Activated T-cell treated with anti-CD3 and anti-CD28 coated beads, Interleukin-2, amount 50 U/mL, for 48 hours (primary cell): Measurements from ENCODE around the gene SMPD2.
"Not testable (repeated sequence)": the region's sequence is repeated elsewhere in the genome, so short reads cannot be mapped to it uniquely, and the experiment has no call there.

Source experiments
- DNase-seq, 2 experiments: peaks; one replicate each; pipeline ENCODE4 v3.0.0-alpha.2; 2020

The SMPD2 gene

GRCh38 chr6:109447878-109448555 lies 7.5 kb downstream of the SMPD2 start:
- DNase-seq: no peak

- DNase-seq: no peak
These were observed 8.1 kb downstream of the SMPD2 start for GRCh38 chr6:109448615-109449014.

GRCh38 chr6:109449064-109449794 lies 8.7 kb downstream of the SMPD2 start:
- no peak for DNase-seq

- DNase-seq: peak in 1 of 2 experiments; percentile 33
These were observed 9.5 kb downstream of the SMPD2 start for GRCh38 chr6:109449795-109450673.

- DNase-seq: no peak
These were observed 10.3 kb downstream of the SMPD2 start for GRCh38 chr6:109450801-109451200.

- DNase-seq: no peak
These were observed 10.9 kb downstream of the SMPD2 start for GRCh38 chr6:109451376-109451775.

GRCh38 chr6:109452181-109452580 lies 11.7 kb downstream of the SMPD2 start:
- DNase-seq: no peak

- DNase-seq: no peak
These were observed 12.6 kb downstream of the SMPD2 start for GRCh38 chr6:109453156-109453555.

- DNase-seq: no peak
These were observed 13.3 kb downstream of the SMPD2 start for GRCh38 chr6:109453594-109454495.

- peak; percentile 80 for DNase-seq
These were observed 14.2 kb downstream of the SMPD2 start for GRCh38 chr6:109454496-109455436.

- peak; percentile 69 to 76 for DNase-seq
These were observed 15.1 kb downstream of the SMPD2 start, which contains the start of gene MICAL1 for GRCh38 chr6:109455437-109456110. TSS of gene MICAL1 (minus strand) at chr6:109455772. CDS start at chr6:109454196, 1,576 bp downstream.

GRCh38 chr6:109456111-109456583 lies 15.6 kb downstream of the SMPD2 start:
- DNase-seq: no peak

GRCh38 chr6:109456710-109457561 lies 16.4 kb downstream of the SMPD2 start:
- DNase-seq: no peak

- no peak for DNase-seq
These were observed 17.1 kb downstream of the SMPD2 start for GRCh38 chr6:109457562-109457996.

- peak; percentile 64 to 65 for DNase-seq
These were observed 18.4 kb downstream of the SMPD2 start for GRCh38 chr6:109458774-109459531.

- DNase-seq: no peak
These were observed 19.8 kb downstream of the SMPD2 start for GRCh38 chr6:109460161-109460829.

GRCh38 chr6:109461205-109461604 lies 20.7 kb downstream of the SMPD2 start:
- not testable (repeated sequence) for DNase-seq
